Astrocyte (in vitro differentiated cells and primary cell): ENCODE results near the gene CREB3. TPM values are rescaled to one million over a fixed set of nuclear protein-coding genes. Genes with fewer than 3 reads are reported as not detected.
A peak's percentile ranks its signal among the peaks of the same experiment; 100 is the strongest.

Experiments used
- DNase-seq: peaks from one replicate; pipeline ENCODE4 v3.0.0-alpha.2; 2010; ENCODE audit warnings: low read depth
- FAIRE-seq: peaks from 2 replicates; lab custom pipeline; 2011; peaks lifted over from hg19 to GRCh38; lab: Jason Lieb, UNC
- H2AFZ ChIP-seq: 2 replicates; pipeline ENCODE4 v1.6.0; 2012; ENCODE audit warnings: low read depth, low read length, inconsistent platforms
- H3K27ac ChIP-seq: 2 replicates; pipeline ENCODE4 v1.5.1; 2011; ENCODE audit warnings: low read depth, low read length, inconsistent platforms
- H3K27me3 ChIP-seq: 2 replicates; pipeline ENCODE4 v1.6.0; 2011; ENCODE audit warnings: low read length, inconsistent platforms; ENCODE audit not compliant: insufficient read depth
- H3K36me3 ChIP-seq: 2 replicates; pipeline ENCODE4 v1.5.1; 2011; ENCODE audit warnings: low read length, inconsistent platforms; ENCODE audit not compliant: insufficient read depth
- H3K4me1 ChIP-seq: 2 replicates; pipeline ENCODE4 v1.5.1; 2011; ENCODE audit warnings: low read length, inconsistent platforms; ENCODE audit not compliant: insufficient read depth
- H3K4me2 ChIP-seq: 2 replicates; pipeline ENCODE4 v1.6.0; 2012; ENCODE audit warnings: low read length, inconsistent platforms
- H3K4me3 ChIP-seq: 2 replicates; pipeline ENCODE4 v1.5.1; 2011; ENCODE audit warnings: low read depth, mild to moderate bottlenecking, low read length, inconsistent platforms; ENCODE audit not compliant: insufficient read depth
- H3K79me2 ChIP-seq: 2 replicates; pipeline ENCODE4 v1.6.0; 2012; ENCODE audit warnings: mild to moderate bottlenecking, low read length, inconsistent platforms; ENCODE audit not compliant: insufficient read depth
- H3K9ac ChIP-seq: 2 replicates; pipeline ENCODE4 v1.6.0; 2012; ENCODE audit warnings: mild to moderate bottlenecking, low read length, inconsistent platforms
- H3K9me3 ChIP-seq: 2 replicates; pipeline ENCODE4 v1.5.1; 2012; ENCODE audit warnings: low read depth, mild to moderate bottlenecking, low read length, inconsistent platforms; ENCODE audit not compliant: insufficient read depth
- H4K20me1 ChIP-seq: 2 replicates; pipeline ENCODE4 v1.6.0; 2012; ENCODE audit warnings: low read length, inconsistent platforms; ENCODE audit not compliant: insufficient read depth
- H3K27ac Mint-ChIP-seq: one replicate; pipeline ENCODE4 v1.8.0; 2021; ENCODE audit warnings: mild to moderate bottlenecking, mixed read lengths; ENCODE audit not compliant: unreplicated experiment
- H3K27me3 Mint-ChIP-seq: one replicate; pipeline ENCODE4 v1.8.0; 2021; ENCODE audit warnings: low read depth, mixed read lengths; ENCODE audit not compliant: unreplicated experiment
- H3K36me3 Mint-ChIP-seq: one replicate; pipeline ENCODE4 v1.8.0; 2021; ENCODE audit warnings: low read depth, mixed read lengths; ENCODE audit not compliant: unreplicated experiment
- H3K4me1 Mint-ChIP-seq: one replicate; pipeline ENCODE4 v1.8.0; 2021; ENCODE audit warnings: low read depth, mixed read lengths; ENCODE audit not compliant: unreplicated experiment
- H3K4me3 Mint-ChIP-seq: one replicate; pipeline ENCODE4 v1.8.0; 2021; ENCODE audit warnings: mild to moderate bottlenecking, moderate library complexity, mixed read lengths; ENCODE audit not compliant: unreplicated experiment
- H3K9me3 Mint-ChIP-seq: one replicate; pipeline ENCODE4 v1.8.0; 2021; ENCODE audit warnings: mild to moderate bottlenecking, mixed read lengths; ENCODE audit not compliant: unreplicated experiment
- EZH2 ChIP-seq: IDR thresholded peaks from 2 replicates; pipeline ENCODE4 v1.6.1; 2012; ENCODE audit warnings: mild to moderate bottlenecking, low read length, inconsistent platforms; ENCODE audit not compliant: insufficient read depth
- total RNA-seq: library from RNA; stranded (reverse); gene quantifications from 2 replicates; pipeline ENCODE4 v1.2.1, GENCODE V29; 2021
- TF ChIP-seq, protein P1 (sequence below): IDR thresholded peaks from 2 replicates; pipeline ENCODE4 v1.5.1; 2011; ENCODE audit warnings: low read depth, mild to moderate bottlenecking, inconsistent platforms, low read length, moderate library complexity; ENCODE audit not compliant: insufficient read depth

Gene CREB3
- total RNA-seq, 1 donor from 2014 or later = 84.1 TPM

DNA sequence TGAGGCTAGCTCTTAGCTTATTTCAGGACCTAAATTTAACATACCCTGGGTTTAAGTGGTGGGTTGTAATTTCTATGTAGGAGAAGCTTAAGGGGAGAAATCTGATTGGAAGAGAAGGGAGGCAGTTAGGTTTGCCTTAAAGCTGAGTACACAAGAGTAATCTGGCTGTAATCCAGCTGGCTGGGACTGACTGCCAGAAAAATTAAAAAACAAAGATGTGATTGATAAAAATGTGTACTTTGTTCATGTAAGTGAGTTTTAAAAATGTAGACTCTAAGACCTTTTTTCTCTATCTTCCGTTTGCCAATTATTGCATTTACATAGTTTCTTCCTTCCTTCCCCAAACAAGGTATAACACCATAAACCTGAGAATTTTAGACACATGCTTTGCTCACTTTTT, 39.1 kb downstream of the CREB3 start:
- H3K27me3 Mint-ChIP-seq = no peaks in the 10 kb centered on the region
- no peak overlapping the region for H3K4me3 Mint-ChIP-seq
- H3K4me3 ChIP-seq = no peak overlapping the region
- H3K79me2 ChIP-seq = no peaks in the 10 kb centered on the region
- no peaks in the 10 kb centered on the region for H4K20me1 ChIP-seq
- H3K4me1 ChIP-seq = no peaks in the 10 kb centered on the region
- no peaks in the 10 kb centered on the region for H3K9me3 Mint-ChIP-seq
- no peaks in the 10 kb centered on the region for H3K4me1 Mint-ChIP-seq
- H3K36me3 ChIP-seq = no peaks in the 10 kb centered on the region
- H3K27me3 ChIP-seq = peaks cover 24% of the 10 kb centered on the region
- H2AFZ ChIP-seq = no peak overlapping the region
- no peak overlapping the region for H3K4me2 ChIP-seq
- DNase-seq (no peak), FAIRE-seq (no peak)
- H3K36me3 Mint-ChIP-seq = no peaks in the 10 kb centered on the region
- H3K9ac ChIP-seq = no peak overlapping the region
- no peak overlapping the region for H3K27ac ChIP-seq
- no peaks in the 10 kb centered on the region for H3K9me3 ChIP-seq
- no peak overlapping the region for H3K27ac Mint-ChIP-seq
- TF ChIP-seq, protein P1, sequence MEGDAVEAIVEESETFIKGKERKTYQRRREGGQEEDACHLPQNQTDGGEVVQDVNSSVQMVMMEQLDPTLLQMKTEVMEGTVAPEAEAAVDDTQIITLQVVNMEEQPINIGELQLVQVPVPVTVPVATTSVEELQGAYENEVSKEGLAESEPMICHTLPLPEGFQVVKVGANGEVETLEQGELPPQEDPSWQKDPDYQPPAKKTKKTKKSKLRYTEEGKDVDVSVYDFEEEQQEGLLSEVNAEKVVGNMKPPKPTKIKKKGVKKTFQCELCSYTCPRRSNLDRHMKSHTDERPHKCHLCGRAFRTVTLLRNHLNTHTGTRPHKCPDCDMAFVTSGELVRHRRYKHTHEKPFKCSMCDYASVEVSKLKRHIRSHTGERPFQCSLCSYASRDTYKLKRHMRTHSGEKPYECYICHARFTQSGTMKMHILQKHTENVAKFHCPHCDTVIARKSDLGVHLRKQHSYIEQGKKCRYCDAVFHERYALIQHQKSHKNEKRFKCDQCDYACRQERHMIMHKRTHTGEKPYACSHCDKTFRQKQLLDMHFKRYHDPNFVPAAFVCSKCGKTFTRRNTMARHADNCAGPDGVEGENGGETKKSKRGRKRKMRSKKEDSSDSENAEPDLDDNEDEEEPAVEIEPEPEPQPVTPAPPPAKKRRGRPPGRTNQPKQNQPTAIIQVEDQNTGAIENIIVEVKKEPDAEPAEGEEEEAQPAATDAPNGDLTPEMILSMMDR = no peak
- no peak for TF ChIP-seq EZH2

DNA sequence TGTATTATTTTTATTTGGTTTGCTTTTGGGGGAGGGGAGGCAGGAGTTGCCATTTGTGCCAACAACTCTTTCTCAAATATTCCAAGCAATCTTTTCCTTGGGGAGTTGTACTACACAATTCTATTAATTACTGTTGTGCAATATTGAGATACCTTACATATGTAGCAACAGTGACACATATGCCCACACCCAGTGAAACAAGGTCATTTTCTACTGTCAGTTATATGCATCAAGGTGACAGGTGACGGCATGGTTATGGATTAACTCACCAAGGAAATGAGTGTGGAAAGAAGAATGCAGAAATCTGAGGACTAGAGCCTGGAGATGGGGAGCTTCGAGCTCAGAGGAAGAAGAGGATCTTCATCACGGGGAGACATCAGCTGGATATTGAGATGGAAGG, 39.5 kb downstream of the CREB3 start:
- Histone ChIP-seq H3K27me3 (peaks cover 24% of the 10 kb centered on the region), H3K9ac (no peak overlapping the region), H3K9me3 (no peaks in the 10 kb centered on the region), H3K79me2 (no peaks in the 10 kb centered on the region), H4K20me1 (no peaks in the 10 kb centered on the region), H2AFZ (no peak overlapping the region), H3K4me1 (no peaks in the 10 kb centered on the region), H3K4me2 (no peak overlapping the region), H3K36me3 (no peaks in the 10 kb centered on the region), H3K4me3 (no peak overlapping the region), H3K27ac (no peak overlapping the region)
- TF ChIP-seq EZH2 = no peak
- TF ChIP-seq, protein P1 = no peak
- Mint-ChIP-seq H3K9me3 (no peaks in the 10 kb centered on the region), H3K4me1 (no peaks in the 10 kb centered on the region), H3K36me3 (no peaks in the 10 kb centered on the region), H3K27ac (no peak overlapping the region), H3K4me3 (no peak overlapping the region), H3K27me3 (no peaks in the 10 kb centered on the region)
- no peak for DNase-seq
- no peak for FAIRE-seq

DNA sequence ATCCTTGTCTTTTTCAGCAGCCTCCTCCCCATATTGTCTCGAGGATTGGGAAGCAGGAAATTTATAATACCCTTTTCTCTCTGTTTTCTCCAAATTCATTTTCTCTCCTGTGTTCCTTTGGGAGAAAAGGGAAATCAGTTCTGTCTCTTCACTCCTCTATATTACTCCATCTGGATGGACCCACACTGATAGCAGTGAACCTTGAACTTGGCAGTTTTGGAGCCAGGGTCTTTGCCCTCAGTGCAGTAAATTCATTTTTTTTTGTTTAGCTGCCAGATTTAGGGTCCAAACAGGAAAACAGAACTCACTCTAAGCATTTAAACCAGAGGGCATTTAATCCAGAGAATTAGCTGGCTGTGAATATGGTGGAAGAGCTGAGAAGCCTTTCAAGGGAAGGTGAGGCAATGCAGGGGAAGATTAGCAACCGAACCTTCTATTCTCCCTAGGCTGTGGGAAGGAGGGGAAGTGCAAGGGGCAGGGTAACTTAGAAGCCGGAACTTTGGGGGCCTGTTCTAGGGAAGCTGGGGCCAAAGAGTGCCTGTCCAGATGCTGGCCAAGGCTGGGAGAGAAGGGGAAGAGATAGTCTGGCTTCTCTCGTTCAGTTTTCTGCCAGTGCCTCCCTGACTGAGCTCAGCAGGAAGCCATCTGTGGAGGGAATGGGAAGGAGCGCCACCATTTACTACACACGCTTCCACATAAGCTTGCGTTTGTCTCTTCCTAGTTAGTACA, 42.6 kb downstream of the CREB3 start:
- no peaks in the 10 kb centered on the region for H3K4me1 ChIP-seq
- no peak overlapping the region for H3K9ac ChIP-seq
- DNase-seq (no peak), FAIRE-seq (no peak)
- no peaks in the 10 kb centered on the region for H3K9me3 ChIP-seq
- H3K36me3 ChIP-seq = no peaks in the 10 kb centered on the region
- H3K27ac Mint-ChIP-seq = no peak overlapping the region
- H3K4me1 Mint-ChIP-seq = no peaks in the 10 kb centered on the region
- no peak overlapping the region for H3K27ac ChIP-seq
- H3K27me3 ChIP-seq = peaks cover 28% of the 10 kb centered on the region
- H3K27me3 Mint-ChIP-seq = no peaks in the 10 kb centered on the region
- H2AFZ ChIP-seq = peak overlapping the region; percentile 32
- TF ChIP-seq, protein P1 = no peak
- TF ChIP-seq EZH2 = no peak
- no peaks in the 10 kb centered on the region for H3K9me3 Mint-ChIP-seq
- H4K20me1 ChIP-seq = no peaks in the 10 kb centered on the region
- H3K79me2 ChIP-seq = no peaks in the 10 kb centered on the region
- H3K4me3 ChIP-seq = no peak overlapping the region
- no peaks in the 10 kb centered on the region for H3K36me3 Mint-ChIP-seq
- H3K4me3 Mint-ChIP-seq = no peak overlapping the region
- H3K4me2 ChIP-seq = no peak overlapping the region
